ENCODE measurements around the gene NUBPL.

GRCh38 chr14:31690056-31690455 lies 128.9 kb downstream of the NUBPL start:
- TF ChIP-seq CTCF (IDR thresholded peaks at IDR 0.05) (no peak), POLR2A (IDR thresholded peaks at IDR 0.05) (no peak)

Data from lower leg skin (tissue), 3 donors.